B cell (primary cell): Measurements from ENCODE around the gene LMAN2. TPM values are rescaled to one million over a fixed set of nuclear protein-coding genes. Genes with fewer than 3 reads are reported as not detected.

ENCODE experiments used
- ATAC-seq: fragments of 200-7000 bp; cut with Tn5 transposase; one replicate; pipeline ENCODE4 v1.10.0; 2021; ENCODE audit warnings: low read depth, mild to moderate bottlenecking, moderate number of reproducible peaks, moderate library complexity
- CTCF ChIA-PET: fragments of 350-600 bp; sonication (Branson Sonifier 250); formaldehyde crosslinking; loops from one replicate; lab custom pipeline; 2021; ENCODE audit warnings: antibody characterized with exemption, inconsistent platforms; lab: Charles Lee
- POLR2A ChIA-PET: fragments of 350-600 bp; sonication (Branson Sonifier 250); formaldehyde crosslinking; loops from one replicate; lab custom pipeline; 2021; ENCODE audit warnings: antibody characterized with exemption; lab: Charles Lee
- DNase-seq: peaks from one replicate; pipeline ENCODE4 v3.0.0; 2013
- H2AFZ ChIP-seq: 2 replicates; pipeline ENCODE4 v1.6.1; 2012; ENCODE audit warnings: mild to moderate bottlenecking, low read depth, low read length; ENCODE audit not compliant: insufficient read depth, poor library complexity, severe bottlenecking
- H3K27ac ChIP-seq, 2 donors: 1 replicate in 1 of 2; 2 replicates in 1 of 2; pipeline ENCODE4 v1.5.1; 2012 to 2013; ENCODE audit warnings: low read length in 2 of 2, mild to moderate bottlenecking in 2 of 2, moderate library complexity in 1 of 2
- H3K27me3 ChIP-seq, 4 experiments: fragments of 200-600 bp in 1 of 4; sonication (generic) in 1 of 4; replicated peaks in 1 of 4; 1 replicate in 2 of 4; 2 replicates in 2 of 4; pipeline versions ENCODE4 v1.6.1 to v1.7.0; 2013 to 2016; ENCODE audit warnings: low read length in 3 of 4, mild to moderate bottlenecking in 2 of 4, mixed read lengths in 1 of 4, moderate library complexity in 1 of 4; ENCODE audit not compliant: insufficient read depth in 4 of 4, control insufficient read depth in 3 of 4; ENCODE audit errors: control extremely low read depth in 1 of 4
- H3K36me3 ChIP-seq, 2 experiments: replicated peaks in 1 of 2; 1 replicate in 1 of 2; 2 replicates in 1 of 2; pipeline versions ENCODE4 v1.6.1 to v1.7.1; 2013; ENCODE audit warnings: low read length in 1 of 2; ENCODE audit not compliant: insufficient read depth in 2 of 2, control insufficient read depth in 1 of 2; ENCODE audit errors: control extremely low read depth in 1 of 2, extremely low read depth in 1 of 2
- H3K4me1 ChIP-seq, 2 donors: fragments of 200-600 bp in 1 of 2; sonication (generic) in 1 of 2; 1 replicate in 1 of 2; 2 replicates in 1 of 2; pipeline versions ENCODE4 v1.5.1 to v1.6.1; 2013 to 2017; ENCODE audit warnings: low read length in 2 of 2; ENCODE audit not compliant: control insufficient read depth in 2 of 2, insufficient read depth in 2 of 2
- H3K4me2 ChIP-seq: replicated peaks from 2 replicates; pipeline ENCODE3; 2012; ENCODE audit warnings: mild to moderate bottlenecking, low read depth, low read length; ENCODE audit not compliant: poor library complexity, severe bottlenecking
- H3K4me3 ChIP-seq, 5 experiments: fragments of 200-600 bp in 1 of 5; sonication (generic) in 1 of 5; 1 replicate in 3 of 5; 2 replicates in 2 of 5; pipeline versions ENCODE4 v1.5.1 to v1.7.0; 2011 to 2016; ENCODE audit warnings: low read length in 4 of 5, mild to moderate bottlenecking in 4 of 5, low read depth in 2 of 5, control low read depth in 1 of 5, moderate library complexity in 1 of 5; ENCODE audit not compliant: insufficient read depth in 1 of 5; ENCODE audit errors: control extremely low read depth in 1 of 5, extremely low read depth in 1 of 5
- H3K79me2 ChIP-seq: fragments of 200-600 bp; sonication (generic); one replicate; pipeline ENCODE4 v1.6.0; 2016; ENCODE audit warnings: low read length; ENCODE audit not compliant: control insufficient read depth, insufficient read depth
- H3K9ac ChIP-seq: fragments of 200-600 bp; sonication (generic); 2 replicates; pipeline ENCODE4 v1.6.1; 2017; ENCODE audit warnings: mild to moderate bottlenecking, low read length, moderate library complexity
- H3K9me3 ChIP-seq, 3 donors: one replicate each; pipeline versions ENCODE4 v1.6.1 to v1.7.1; 2013; ENCODE audit warnings: low read length in 2 of 3; ENCODE audit not compliant: control insufficient read depth in 2 of 3, insufficient read depth in 1 of 3; ENCODE audit errors: control extremely low read depth in 1 of 3
- H4K20me1 ChIP-seq: 2 replicates; pipeline ENCODE4 v1.6.0; 2012; ENCODE audit warnings: mild to moderate bottlenecking, low read length; ENCODE audit not compliant: insufficient read depth, control insufficient read depth, poor library complexity, severe bottlenecking
- H3K27ac Mint-ChIP-seq: one replicate; pipeline ENCODE4 v1.8.0; 2021; ENCODE audit warnings: mixed read lengths
- H3K27me3 Mint-ChIP-seq: one replicate; pipeline ENCODE4 v1.8.0; 2021; ENCODE audit warnings: mixed read lengths
- H3K4me1 Mint-ChIP-seq: one replicate; pipeline ENCODE4 v1.8.0; 2021; ENCODE audit warnings: mixed read lengths
- H3K4me3 Mint-ChIP-seq: one replicate; pipeline ENCODE4 v1.8.0; 2021; ENCODE audit warnings: mixed read lengths
- H3K9me3 Mint-ChIP-seq: one replicate; pipeline ENCODE4 v1.8.0; 2022; ENCODE audit warnings: mixed read lengths; ENCODE audit not compliant: insufficient read depth
- EZH2 ChIP-seq: IDR thresholded peaks from 2 replicates; pipeline ENCODE4 v1.6.1; 2012; ENCODE audit warnings: borderline replicate concordance, low read depth, mild to moderate bottlenecking, moderate library complexity, low read length; ENCODE audit not compliant: insufficient read depth, poor library complexity, severe bottlenecking
- WGBS: methylation state at CpG from one replicate; pipeline ENCODE4 v1.1.5; 2013; ENCODE audit warnings: missing lambda C conversion rate; ENCODE audit not compliant: insufficient coverage; 5-methylcytosine and 5-hydroxymethylcytosine counted together
- intact Hi-C: fragments of 100-400 bp; cut with micrococcal nuclease; formaldehyde crosslinking; loops from one replicate; pipeline ENCODE4 v1.10.0; 2022
- polyA plus RNA-seq: library from polyadenylated mRNA; depleted of rRNA; stranded (reverse); fragments of >200 nt; gene quantifications from 2 replicates; pipeline ENCODE4 v1.2.3, GENCODE V29; 2012
- total RNA-seq, 2 donors: library from RNA; stranded (reverse); fragments of 120-200 nt in 1 of 2; gene quantifications; 1 replicate in 1 of 2; 2 replicates in 1 of 2; pipeline versions ENCODE4 v1.2.3 to v1.2.4, GENCODE V29; 2013 to 2022
- TF ChIP-seq, protein P1 (sequence below): fragments of 200-600 bp; IDR thresholded peaks from one replicate; pipeline ENCODE4 v1.8.0; 2022; ENCODE audit warnings: antibody characterized with exemption, mild to moderate bottlenecking

LMAN2 gene
- total and polyA plus RNA-seq, 2 donors (not counting 1 experiment from before 2014, with no cell fraction given): 99.4 to 123 TPM

DNA sequence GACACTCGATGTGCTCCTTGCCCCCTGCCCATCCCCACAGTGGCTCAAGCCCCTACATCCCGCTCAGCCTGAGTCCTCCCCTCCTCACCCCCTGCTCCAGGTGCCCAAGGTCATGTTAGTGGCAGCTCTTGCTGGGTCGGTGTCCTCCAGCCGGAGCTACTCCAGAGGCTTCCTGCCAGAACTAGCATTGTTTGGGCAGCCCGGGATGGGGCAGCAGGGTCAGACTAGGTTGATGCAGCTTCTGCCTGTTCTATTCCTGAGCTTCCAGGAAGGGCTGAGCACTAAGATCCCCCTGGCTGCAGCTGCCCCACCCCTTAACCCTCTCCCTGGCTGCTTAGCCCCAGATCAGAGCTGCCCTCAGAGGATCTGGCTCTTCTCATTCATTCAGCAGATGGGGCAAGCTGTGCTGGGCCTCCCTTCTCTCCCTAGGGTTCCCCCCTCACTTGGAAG, 6.9 kb upstream of the LMAN2 start:
- Mint-ChIP-seq H3K9me3 (no peaks in the 10 kb centered on the region), H3K27ac (peak overlapping the region; percentile 95), H3K27me3 (no peaks in the 10 kb centered on the region), H3K4me3 (peak overlapping the region; percentile 87), H3K4me1 (peaks cover 78% of the 10 kb centered on the region)
- peak overlapping the region; percentile 79 for H2AFZ ChIP-seq
- H3K9ac ChIP-seq: peak overlapping the region; percentile 89
- H3K36me3 ChIP-seq: peaks cover 0 to 16% of the 10 kb centered on the region in 2 experiments
- peaks cover 61 to 68% of the 10 kb centered on the region in 2 donors for H3K4me1 ChIP-seq
- TF ChIP-seq, protein P1, sequence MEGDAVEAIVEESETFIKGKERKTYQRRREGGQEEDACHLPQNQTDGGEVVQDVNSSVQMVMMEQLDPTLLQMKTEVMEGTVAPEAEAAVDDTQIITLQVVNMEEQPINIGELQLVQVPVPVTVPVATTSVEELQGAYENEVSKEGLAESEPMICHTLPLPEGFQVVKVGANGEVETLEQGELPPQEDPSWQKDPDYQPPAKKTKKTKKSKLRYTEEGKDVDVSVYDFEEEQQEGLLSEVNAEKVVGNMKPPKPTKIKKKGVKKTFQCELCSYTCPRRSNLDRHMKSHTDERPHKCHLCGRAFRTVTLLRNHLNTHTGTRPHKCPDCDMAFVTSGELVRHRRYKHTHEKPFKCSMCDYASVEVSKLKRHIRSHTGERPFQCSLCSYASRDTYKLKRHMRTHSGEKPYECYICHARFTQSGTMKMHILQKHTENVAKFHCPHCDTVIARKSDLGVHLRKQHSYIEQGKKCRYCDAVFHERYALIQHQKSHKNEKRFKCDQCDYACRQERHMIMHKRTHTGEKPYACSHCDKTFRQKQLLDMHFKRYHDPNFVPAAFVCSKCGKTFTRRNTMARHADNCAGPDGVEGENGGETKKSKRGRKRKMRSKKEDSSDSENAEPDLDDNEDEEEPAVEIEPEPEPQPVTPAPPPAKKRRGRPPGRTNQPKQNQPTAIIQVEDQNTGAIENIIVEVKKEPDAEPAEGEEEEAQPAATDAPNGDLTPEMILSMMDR: no peak
- TF ChIP-seq EZH2: no peak
- no peak for ATAC-seq
- DNase-seq: no peak
- peaks cover 59% of the 10 kb centered on the region for H3K79me2 ChIP-seq
- POLR2A ChIA-PET: no interaction called here
- peaks cover 50% of the 10 kb centered on the region for H4K20me1 ChIP-seq
- H3K9me3 ChIP-seq: no peaks in the 10 kb centered on the region
- H3K27ac ChIP-seq: peak overlapping the region; percentile 62 to 80
- CTCF ChIA-PET: interaction anchor here (1.0 to 7.2 kb wide), 6 partner anchors 13 to 97 kb away, joined by 3 to 60 read pairs (median 3); no protein-coding TSS in a partner anchor
- intact Hi-C loops: no loop called here
- H3K4me3 ChIP-seq: peak overlapping the region; percentile 74 to 96 (median 92)
- no peaks in the 10 kb centered on the region for H3K27me3 ChIP-seq
- peak overlapping the region; percentile 99 for H3K4me2 ChIP-seq
- 4% methylated on average over 5 of the region's 5 CpGs for WGBS
